ENCODE data around the gene GMPR2. TPM values are rescaled to one million over a fixed set of nuclear protein-coding genes. Genes with fewer than 3 reads are reported as not detected.

GMPR2 gene
- total and polyA plus RNA-seq, 2 of the 4 experiments (the other 2 are of a cell fraction) = 63.7 to 92.5 TPM

DNA sequence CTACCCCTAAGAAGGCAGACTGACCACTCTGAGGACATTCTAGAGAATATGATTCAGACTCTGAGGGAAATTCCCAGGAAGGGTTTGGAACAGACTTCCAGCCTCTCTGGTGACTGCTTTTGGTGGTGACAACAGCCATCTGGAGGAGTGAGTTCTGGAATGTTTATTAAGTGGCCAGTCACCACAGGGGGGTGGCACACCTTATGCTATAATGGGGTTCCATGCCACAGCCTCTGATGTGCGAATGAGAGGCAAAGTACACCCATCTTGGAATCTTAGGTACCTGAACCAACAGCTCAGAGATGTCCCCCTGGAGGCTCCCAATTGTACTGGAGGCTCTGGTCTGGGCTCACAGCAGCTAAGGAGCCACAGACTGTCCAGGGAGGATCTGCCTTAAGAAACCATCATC, 19.2 kb downstream of the GMPR2 start:
- peak overlapping the region; percentile 85; the same call in 1 of the 2 replicates for H4K91ac ChIP-seq (ENCODE audit: insufficient read depth, low read depth, low read length)
- peak; percentile 84 for ATAC-seq (ENCODE audit: low read depth)
- peak overlapping the region; percentile 80 for H2BK120ac ChIP-seq (ENCODE audit: low read depth, low read length)
- peak overlapping the region; percentile 62 to 82; a peak in 3 of 4 replicates for H4K8ac ChIP-seq (ENCODE audit: low read depth in 2 of 2, low read length in 2 of 2)
- WGBS, 2 experiments (ENCODE audit: extremely low coverage in 2 of 2, insufficient read length in 1 of 2) = 86% methylated on average over 1 of the region's 1 CpG; no CpG with 5 or more reads in 1 of the 2 experiments
- H2BK5ac ChIP-seq (ENCODE audit: low read depth, low read length, poor library complexity, severe bottlenecking) = peak overlapping the region; percentile 78
- peak overlapping the region; percentile 45; the same call in 1 of the 2 replicates for H3K23ac ChIP-seq (ENCODE audit: low read depth, low read length)
- peak overlapping the region; percentile 83 for H2AK5ac ChIP-seq (ENCODE audit: low read depth, low read length)
- H3K4me2 ChIP-seq (ENCODE audit: low read depth, low read length) = peak overlapping the region; percentile 7; the same call in 1 of the 2 replicates
- dilution Hi-C loops (cut with HindIII; ENCODE audit: low sequenced_read_pairs, unreplicated experiment) = no loop called here
- peak overlapping the region; percentile 81 for H2BK20ac ChIP-seq (ENCODE audit: low read depth, low read length)
- no peak overlapping the region for H3K56ac ChIP-seq (ENCODE audit: extremely low read depth, insufficient read depth, low read length)
- H3K4me3 ChIP-seq (ENCODE audit: insufficient read depth, low read depth, low read length) = no peak overlapping the region
- peak; percentile 67 for DNase-seq
- BruUV-seq (replicated peaks) = no TSS peak
- no peaks in the 10 kb centered on the region for H3K79me1 ChIP-seq (ENCODE audit: low read depth in 1 of 2, low read length in 2 of 2)
- peaks cover 2% of the 10 kb centered on the region; the same call in 1 of the 2 replicates for H3K36me3 ChIP-seq (ENCODE audit: control insufficient read depth, insufficient read depth, low read length)
- in situ Hi-C loops (cut with MboI; ENCODE audit: low sequenced_read_pairs) = no loop called here
- peak overlapping the region; percentile 72; the same call in 2 of the 3 replicates for H2BK15ac ChIP-seq (ENCODE audit: low read depth, low read length)
- H3K14ac ChIP-seq (replicated peaks; ENCODE audit: low read depth, low read length) = peak overlapping the region; percentile 61
- H3K9me3 ChIP-seq (ENCODE audit: control insufficient read depth, insufficient read depth, low read length) = no peaks in the 10 kb centered on the region
- peaks cover 25% of the 10 kb centered on the region for H3K9me1 ChIP-seq (ENCODE audit: insufficient read depth, low read length)
- peak overlapping the region; percentile 91 for H2AK9ac ChIP-seq (replicated peaks; ENCODE audit: low read depth, low read length, poor library complexity)
- TF ChIP-seq, protein P1, sequence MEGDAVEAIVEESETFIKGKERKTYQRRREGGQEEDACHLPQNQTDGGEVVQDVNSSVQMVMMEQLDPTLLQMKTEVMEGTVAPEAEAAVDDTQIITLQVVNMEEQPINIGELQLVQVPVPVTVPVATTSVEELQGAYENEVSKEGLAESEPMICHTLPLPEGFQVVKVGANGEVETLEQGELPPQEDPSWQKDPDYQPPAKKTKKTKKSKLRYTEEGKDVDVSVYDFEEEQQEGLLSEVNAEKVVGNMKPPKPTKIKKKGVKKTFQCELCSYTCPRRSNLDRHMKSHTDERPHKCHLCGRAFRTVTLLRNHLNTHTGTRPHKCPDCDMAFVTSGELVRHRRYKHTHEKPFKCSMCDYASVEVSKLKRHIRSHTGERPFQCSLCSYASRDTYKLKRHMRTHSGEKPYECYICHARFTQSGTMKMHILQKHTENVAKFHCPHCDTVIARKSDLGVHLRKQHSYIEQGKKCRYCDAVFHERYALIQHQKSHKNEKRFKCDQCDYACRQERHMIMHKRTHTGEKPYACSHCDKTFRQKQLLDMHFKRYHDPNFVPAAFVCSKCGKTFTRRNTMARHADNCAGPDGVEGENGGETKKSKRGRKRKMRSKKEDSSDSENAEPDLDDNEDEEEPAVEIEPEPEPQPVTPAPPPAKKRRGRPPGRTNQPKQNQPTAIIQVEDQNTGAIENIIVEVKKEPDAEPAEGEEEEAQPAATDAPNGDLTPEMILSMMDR (conservative IDR thresholded peaks at IDR 0.05; ENCODE audit: low read depth, low read length) = 0 out of 2 replicates have a peak, but pooled peaks have one; percentile 15
- TF ChIP-seq SMC3 (IDR thresholded peaks at IDR 0.05; ENCODE audit: low read depth, low read length) (no peak), MAFK (IDR thresholded peaks at IDR 0.05; ENCODE audit: low read depth, low read length) (no peak)
- H3K4me1 ChIP-seq (ENCODE audit: control insufficient read depth, insufficient read depth, low read length) = peaks cover 13% of the 10 kb centered on the region
- ChIA-PET CTCF (interaction anchor here (0.6 to 2.5 kb wide), 4 partner anchors 9 to 822 kb away, joined by 3 to 10 read pairs (median 4); partner anchors contain the start of genes RABGGTA and TINF2), POLR2A (ENCODE audit: unreplicated experiment) (interaction anchor here (2.5 kb wide), 1 partner anchor 9 kb away, joined by 7 read pairs; the partner anchor contains the start of gene TINF2)
- H3K4ac ChIP-seq (ENCODE audit: low read depth, low read length) = peak overlapping the region; percentile 82
- no peak overlapping the region for H3K9ac ChIP-seq (ENCODE audit: low read depth, low read length)
- H2AFZ ChIP-seq (replicated peaks; ENCODE audit: low read length, poor library complexity) = peak overlapping the region; percentile 70
- intact Hi-C loops (cut with micrococcal nuclease) = no loop called here
- H4K20me1 ChIP-seq (ENCODE audit: insufficient read depth, low read length) = no peaks in the 10 kb centered on the region
- H3K27me3 ChIP-seq (ENCODE audit: control insufficient read depth, insufficient read depth, low read length) = no peaks in the 10 kb centered on the region
- peak overlapping the region; percentile 50; the same call in 1 of the 2 replicates for H3K18ac ChIP-seq (ENCODE audit: low read depth, low read length)
- peak overlapping the region; percentile 11 for H3K27ac ChIP-seq (ENCODE audit: insufficient read depth, low read length)
- peak overlapping the region; percentile 53; the same call in 1 of the 2 replicates for H4K5ac ChIP-seq (ENCODE audit: low read depth, low read length)

Data from IMR-90 (cell line).